ENCODE data around the gene TUBGCP5. TPM values are rescaled to one million over a fixed set of nuclear protein-coding genes. Genes with fewer than 3 reads are reported as not detected.
"Not testable (repeated sequence)": the region's sequence is repeated elsewhere in the genome, so short reads cannot be mapped to it uniquely, and the experiment has no call there.

The TUBGCP5 gene
- total and polyA plus RNA-seq, 7 experiments from 2014 or later, result 5.7 to 28.6 (median 18.2) TPM

GRCh38 chr15:23026218-23026617 lies 13.2 kb downstream of the TUBGCP5 start:
- Mint-ChIP-seq H3K4me3 (no peak overlapping the region), H3K9me3 (no peaks in the 10 kb centered on the region), H3K4me1 (peaks cover 0 to 2% (median 0%) of the 10 kb centered on the region in 7 donors), H3K27ac (no peak overlapping the region), H3K36me3 (peaks cover 0 to 45% (median 16%) of the 10 kb centered on the region in 5 donors), H3K27me3 (no peaks in the 10 kb centered on the region)
- CTCF ChIA-PET, result no interaction called here
- no peak for DNase-seq
- no peak overlapping the region for H3K4me3 ChIP-seq (ENCODE audit: low read length)
- H3K27me3 ChIP-seq (ENCODE audit: control insufficient read depth in 2 of 2, insufficient read depth in 2 of 2, low read length in 2 of 2), result no peaks in the 10 kb centered on the region
- H3K27ac ChIP-seq (ENCODE audit: low read depth, low read length), result no peak overlapping the region
- H3K36me3 ChIP-seq (ENCODE audit: control insufficient read depth in 2 of 3, insufficient read depth in 3 of 3, low read length in 3 of 3), result peaks cover 7 to 75% (median 19%) of the 10 kb centered on the region in 3 experiments
- ATAC-seq, result no peak
- POLR2A ChIA-PET, result no interaction called here
- H3K9me3 ChIP-seq (ENCODE audit: control insufficient read depth in 2 of 3, low read length in 3 of 3), result no peaks in the 10 kb centered on the region
- H3K4me1 ChIP-seq (ENCODE audit: control insufficient read depth in 2 of 2, insufficient read depth in 2 of 2, low read length in 2 of 2), result no peaks in the 10 kb centered on the region
- intact Hi-C loops (cut with micrococcal nuclease), result no loop called here

GRCh38 chr15:23022156-23022555 lies 17.2 kb downstream of the TUBGCP5 start:
- Mint-ChIP-seq H3K27ac (no peak overlapping the region), H3K27me3 (no peaks in the 10 kb centered on the region), H3K4me1 (peaks cover 0 to 2% (median 0%) of the 10 kb centered on the region in 7 donors), H3K4me3 (no peak overlapping the region), H3K9me3 (no peaks in the 10 kb centered on the region), H3K36me3 (peaks cover 0 to 48% (median 16%) of the 10 kb centered on the region in 5 donors)
- no peaks in the 10 kb centered on the region for H3K4me1 ChIP-seq (ENCODE audit: control insufficient read depth in 2 of 2, insufficient read depth in 2 of 2, low read length in 2 of 2)
- no peak overlapping the region for H3K27ac ChIP-seq (ENCODE audit: low read depth, low read length)
- H3K4me3 ChIP-seq (ENCODE audit: low read length), result no peak overlapping the region
- H3K27me3 ChIP-seq (ENCODE audit: control insufficient read depth in 2 of 2, insufficient read depth in 2 of 2, low read length in 2 of 2), result no peaks in the 10 kb centered on the region
- POLR2A ChIA-PET, result interaction anchor here (1.8 kb wide), 1 partner anchor 17 kb away, joined by 5 read pairs; the partner anchor contains the start of gene TUBGCP5
- peaks cover 15 to 75% (median 17%) of the 10 kb centered on the region in 3 experiments for H3K36me3 ChIP-seq (ENCODE audit: control insufficient read depth in 2 of 3, insufficient read depth in 3 of 3, low read length in 3 of 3)
- ATAC-seq (no peak), DNase-seq (no peak)
- H3K9me3 ChIP-seq (ENCODE audit: control insufficient read depth in 2 of 3, low read length in 3 of 3), result no peaks in the 10 kb centered on the region
- intact Hi-C loops (cut with micrococcal nuclease), result no loop called here
- CTCF ChIA-PET, result no interaction called here

DNA sequence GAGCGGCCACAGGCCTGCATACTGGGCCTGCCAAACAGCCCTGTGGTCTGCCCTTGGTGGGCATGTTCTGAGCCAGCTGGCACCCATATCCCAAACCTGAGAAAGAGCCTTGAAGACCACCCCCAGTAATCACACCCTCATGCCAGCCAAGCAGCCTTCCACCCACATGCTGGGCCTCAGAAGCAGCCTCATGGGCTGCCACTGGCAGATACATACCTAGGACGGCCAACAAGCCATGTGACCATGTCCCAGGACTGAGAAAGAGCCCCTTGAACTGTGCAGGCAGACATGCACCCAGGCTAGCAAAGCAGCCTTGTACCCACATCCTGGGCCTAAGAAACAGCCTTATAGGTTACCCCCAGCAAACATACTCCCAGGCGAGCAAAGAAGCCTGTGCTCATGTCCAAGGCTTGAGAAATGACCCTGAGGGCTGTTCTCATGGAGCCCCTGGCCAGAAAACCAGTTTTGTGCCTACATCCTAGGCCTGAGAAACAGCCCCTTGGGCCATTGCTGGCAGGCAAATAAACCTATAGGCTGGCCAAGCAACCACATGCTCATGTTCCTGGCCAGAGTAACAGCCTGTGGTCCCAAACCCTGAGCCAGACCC lies 24.9 kb downstream of the TUBGCP5 start:
- H3K36me3 ChIP-seq (ENCODE audit: control insufficient read depth in 2 of 3, insufficient read depth in 3 of 3, low read length in 3 of 3), result peaks cover 3 to 70% (median 8%) of the 10 kb centered on the region in 3 experiments
- Mint-ChIP-seq H3K27ac (peak overlapping the region in 1 of 9 donors; percentile 13), H3K4me1 (peaks cover 0 to 5% (median 0%) of the 10 kb centered on the region in 7 donors), H3K9me3 (no peaks in the 10 kb centered on the region), H3K4me3 (no peak overlapping the region), H3K36me3 (peaks cover 12 to 57% (median 22%) of the 10 kb centered on the region in 5 donors), H3K27me3 (no peaks in the 10 kb centered on the region)
- ATAC-seq, result no peak
- ChIA-PET CTCF (no interaction called here), POLR2A (no interaction called here)
- intact Hi-C loops (cut with micrococcal nuclease), result no loop called here
- DNase-seq, result no peak
- H3K27me3 ChIP-seq (ENCODE audit: control insufficient read depth in 2 of 2, insufficient read depth in 2 of 2, low read length in 2 of 2), result no peaks in the 10 kb centered on the region
- no peaks in the 10 kb centered on the region for H3K4me1 ChIP-seq (ENCODE audit: control insufficient read depth in 2 of 2, insufficient read depth in 2 of 2, low read length in 2 of 2)
- H3K27ac ChIP-seq (ENCODE audit: low read depth, low read length), result no peak overlapping the region
- no peak overlapping the region for H3K4me3 ChIP-seq (ENCODE audit: low read length)
- H3K9me3 ChIP-seq (ENCODE audit: control insufficient read depth in 2 of 3, low read length in 3 of 3), result no peaks in the 10 kb centered on the region

- ATAC-seq (no peak), DNase-seq (no peak)
- Mint-ChIP-seq H3K27ac (no peak overlapping the region), H3K4me1 (peaks cover 0 to 5% (median 0%) of the 10 kb centered on the region in 7 donors), H3K27me3 (no peaks in the 10 kb centered on the region), H3K9me3 (no peaks in the 10 kb centered on the region), H3K36me3 (peaks cover 12 to 62% (median 22%) of the 10 kb centered on the region in 5 donors), H3K4me3 (no peak overlapping the region)
- no peak overlapping the region for H3K4me3 ChIP-seq (ENCODE audit: low read length)
- ChIA-PET POLR2A (no interaction called here), CTCF (no interaction called here)
- H3K36me3 ChIP-seq (ENCODE audit: control insufficient read depth in 2 of 3, insufficient read depth in 3 of 3, low read length in 3 of 3), result peaks cover 3 to 70% (median 4%) of the 10 kb centered on the region in 3 experiments
- H3K27ac ChIP-seq (ENCODE audit: low read depth, low read length), result no peak overlapping the region
- intact Hi-C loops (cut with micrococcal nuclease), result no loop called here
- no peaks in the 10 kb centered on the region for H3K9me3 ChIP-seq (ENCODE audit: control insufficient read depth in 2 of 3, low read length in 3 of 3)
- no peaks in the 10 kb centered on the region for H3K4me1 ChIP-seq (ENCODE audit: control insufficient read depth in 2 of 2, insufficient read depth in 2 of 2, low read length in 2 of 2)
- no peaks in the 10 kb centered on the region for H3K27me3 ChIP-seq (ENCODE audit: control insufficient read depth in 2 of 2, insufficient read depth in 2 of 2, low read length in 2 of 2)
Observed at GRCh38 chr15:23013681-23014080, 25.7 kb downstream of the TUBGCP5 start.

- H3K9me3 Mint-ChIP-seq; H3K27ac ChIP-seq (ENCODE audit: low read depth, low read length); H3K27me3 ChIP-seq (ENCODE audit: control insufficient read depth in 2 of 2, insufficient read depth in 2 of 2, low read length in 2 of 2); H3K4me1 ChIP-seq (ENCODE audit: control insufficient read depth in 2 of 2, insufficient read depth in 2 of 2, low read length in 2 of 2); H3K27me3 Mint-ChIP-seq; CTCF ChIA-PET; DNase-seq; H3K4me1 Mint-ChIP-seq; H3K4me3 ChIP-seq (ENCODE audit: low read length); H3K27ac Mint-ChIP-seq; POLR2A ChIA-PET; H3K9me3 ChIP-seq (ENCODE audit: control insufficient read depth in 2 of 3, low read length in 3 of 3); intact Hi-C loops (cut with micrococcal nuclease); H3K4me3 Mint-ChIP-seq; ATAC-seq: not testable (repeated sequence)
- H3K36me3 Mint-ChIP-seq, result peaks cover 12 to 60% (median 23%) of the 10 kb centered on the region in 5 donors
- H3K36me3 ChIP-seq (ENCODE audit: control insufficient read depth in 2 of 3, insufficient read depth in 3 of 3, low read length in 3 of 3), result peaks cover 0 to 71% (median under 1%) of the 10 kb centered on the region in 3 experiments
Observed at GRCh38 chr15:23012616-23013015, 26.8 kb downstream of the TUBGCP5 start.

DNA sequence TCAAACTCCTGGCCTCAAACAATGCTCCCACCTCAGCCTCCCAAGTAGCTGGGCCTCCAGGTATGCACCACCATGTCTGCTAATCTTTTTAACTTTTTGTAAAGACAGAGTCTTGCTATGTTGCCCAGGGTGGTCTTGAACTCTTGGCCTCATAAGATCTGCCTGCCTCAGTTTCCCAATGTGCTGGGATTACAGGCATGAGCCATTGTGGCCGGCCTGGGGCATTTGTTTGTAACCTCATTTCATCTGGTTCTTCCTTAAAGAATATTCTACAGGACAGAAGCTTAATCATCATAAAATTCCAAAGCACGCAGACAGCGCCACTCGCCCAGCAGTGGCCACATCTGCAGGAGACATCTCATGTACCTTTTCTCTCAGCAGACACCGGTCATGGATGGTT lies 35.6 kb downstream of the TUBGCP5 start:
- H3K9me3 Mint-ChIP-seq, result no peaks in the 10 kb centered on the region
- H3K27me3 ChIP-seq (ENCODE audit: control insufficient read depth in 2 of 2, insufficient read depth in 2 of 2, low read length in 2 of 2), result no peaks in the 10 kb centered on the region
- H3K27ac Mint-ChIP-seq, result no peak overlapping the region
- H3K36me3 Mint-ChIP-seq, result peaks cover 11 to 64% (median 33%) of the 10 kb centered on the region in 5 donors
- no peaks in the 10 kb centered on the region for H3K9me3 ChIP-seq (ENCODE audit: control insufficient read depth in 2 of 3, low read length in 3 of 3)
- H3K4me1 Mint-ChIP-seq, result no peaks in the 10 kb centered on the region
- CTCF ChIA-PET, result no interaction called here
- POLR2A ChIA-PET, result no interaction called here
- H3K4me3 Mint-ChIP-seq, result no peak overlapping the region
- intact Hi-C loops (cut with micrococcal nuclease), result no loop called here
- DNase-seq (no peak), ATAC-seq (no peak)
- peaks cover 0 to 71% (median 5%) of the 10 kb centered on the region in 3 experiments for H3K36me3 ChIP-seq (ENCODE audit: control insufficient read depth in 2 of 3, insufficient read depth in 3 of 3, low read length in 3 of 3)
- H3K4me3 ChIP-seq (ENCODE audit: low read length), result no peak overlapping the region
- H3K4me1 ChIP-seq (ENCODE audit: control insufficient read depth in 2 of 2, insufficient read depth in 2 of 2, low read length in 2 of 2), result no peaks in the 10 kb centered on the region
- H3K27me3 Mint-ChIP-seq, result no peaks in the 10 kb centered on the region
- H3K27ac ChIP-seq (ENCODE audit: low read depth, low read length), result no peak overlapping the region

- Mint-ChIP-seq H3K27ac (no peak overlapping the region), H3K36me3 (peaks cover 11 to 66% (median 33%) of the 10 kb centered on the region in 5 donors), H3K27me3 (no peaks in the 10 kb centered on the region), H3K4me1 (no peaks in the 10 kb centered on the region), H3K4me3 (no peak overlapping the region), H3K9me3 (no peaks in the 10 kb centered on the region)
- POLR2A ChIA-PET, result no interaction called here
- no peak for DNase-seq
- peaks cover 0 to 63% (median 5%) of the 10 kb centered on the region in 3 experiments for H3K36me3 ChIP-seq (ENCODE audit: control insufficient read depth in 2 of 3, insufficient read depth in 3 of 3, low read length in 3 of 3)
- intact Hi-C loops (cut with micrococcal nuclease), result no loop called here
- CTCF ChIA-PET, result no interaction called here
- no peaks in the 10 kb centered on the region for H3K4me1 ChIP-seq (ENCODE audit: control insufficient read depth in 2 of 2, insufficient read depth in 2 of 2, low read length in 2 of 2)
- no peaks in the 10 kb centered on the region for H3K27me3 ChIP-seq (ENCODE audit: control insufficient read depth in 2 of 2, insufficient read depth in 2 of 2, low read length in 2 of 2)
- no peaks in the 10 kb centered on the region for H3K9me3 ChIP-seq (ENCODE audit: control insufficient read depth in 2 of 3, low read length in 3 of 3)
- H3K27ac ChIP-seq (ENCODE audit: low read depth, low read length), result no peak overlapping the region
- H3K4me3 ChIP-seq (ENCODE audit: low read length), result no peak overlapping the region
- no peak for ATAC-seq
Observed at GRCh38 chr15:23002920-23003319, 36.4 kb downstream of the TUBGCP5 start.
